Heart right ventricle (tissue), 16 donors: ENCODE measurements around the gene NR5A1. TPM values are rescaled to one million over a fixed set of nuclear protein-coding genes. Genes with fewer than 3 reads are reported as not detected.

Experiments used
- ATAC-seq, 8 donors: fragments of 200-7000 bp; cut with Tn5 transposase; one replicate each; pipeline ENCODE4 v1.9.1; 2020; ENCODE audit warnings: mild to moderate bottlenecking in 8 of 8, moderate library complexity in 8 of 8, moderate number of reproducible peaks in 1 of 8
- DNase-seq, 2 donors: peaks; one replicate each; pipeline ENCODE4 v3.0.0-alpha.2; 2020
- H3K27ac ChIP-seq, 10 donors: fragments of 200-600 bp; sonication (generic) in 2 of 10; one replicate each; pipeline versions ENCODE4 v1.5.0 to v1.8.0; 2020 to 2022; ENCODE audit warnings: mild to moderate bottlenecking in 3 of 10
- H3K27me3 ChIP-seq, 7 donors: fragments of 200-600 bp; one replicate each; pipeline ENCODE4 v1.8.0; 2021 to 2022; ENCODE audit warnings: mild to moderate bottlenecking in 2 of 7
- H3K36me3 ChIP-seq, 9 donors: fragments of 200-600 bp; sonication (generic) in 1 of 9; one replicate each; pipeline versions ENCODE4 v1.5.0 to v1.8.0; 2020 to 2022; ENCODE audit warnings: mild to moderate bottlenecking in 2 of 9
- H3K4me1 ChIP-seq, 9 donors: fragments of 200-600 bp; sonication (generic) in 1 of 9; one replicate each; pipeline versions ENCODE4 v1.5.0 to v1.8.0; 2020 to 2022; ENCODE audit warnings: mild to moderate bottlenecking in 4 of 9
- H3K4me3 ChIP-seq, 10 donors: fragments of 200-600 bp; sonication (generic) in 2 of 10; one replicate each; pipeline versions ENCODE4 v1.5.0 to v1.8.0; 2020 to 2022; ENCODE audit warnings: mild to moderate bottlenecking in 7 of 10, moderate library complexity in 2 of 10
- H3K9me3 ChIP-seq, 11 donors: fragments of 200-600 bp in 10 of 11; sonication (generic) in 2 of 11; one replicate each; pipeline versions ENCODE4 v1.5.0 to v1.8.0; 2013 to 2022; ENCODE audit warnings: mild to moderate bottlenecking in 2 of 11, control low read depth in 1 of 11, moderate library complexity in 1 of 11
- CTCF ChIP-seq, 9 donors: fragments of 200-600 bp; sonication (generic) in 2 of 9; IDR thresholded peaks; one replicate each; pipeline versions ENCODE4 v1.5.0 to v1.8.0; 2021 to 2022; ENCODE audit warnings: antibody characterized with exemption in 9 of 9, mild to moderate bottlenecking in 5 of 9, moderate library complexity in 1 of 9
- WGBS, 2 donors: extraction: QIAGEN DNeasy Blood & Tissue Kit; methylation state at CpG; one replicate each; pipeline ENCODE4 v1.1.7; 2013; ENCODE audit warnings: inconsistent platforms in 1 of 2; 5-methylcytosine and 5-hydroxymethylcytosine counted together
- intact Hi-C, 10 donors: fragments of 100-400 bp; cut with DNase I; formaldehyde crosslinking; loops; one replicate each; pipeline versions ENCODE4 v1.11.1 to v1.14.2; 2022
- polyA plus RNA-seq, 2 donors: library from polyadenylated mRNA; stranded (reverse); fragments of 200-250 nt; gene quantifications; one replicate each; pipeline ENCODE4 v1.2.3, GENCODE V29; 2013
- total RNA-seq, 10 donors: library from RNA; stranded (reverse); fragmentation: NEBNext Ultra II Directional in 3 of 10; extraction: Animal tissue kit (Norgen Biotek cat#: 25700) in 3 of 10; gene quantifications; one replicate each; pipeline versions ENCODE4 v1.2.1 to v1.2.4, GENCODE V29; 2021 to 2023
- donor health status: Arrhythmogenic right ventricular cardiomyopathy.
- donor health status: ischemic (EF 13 %, LVEDD 7.1; RV severe dilation, severe dysfunction).
- donor health status: healthy with polysubstance abuse.
- donor health status: DM: no; HTN: yes; CAD: no.
- donor health status: DM: no; HTN: no; CAD: no.
- donor health status: ischemic (EF 25% LVEDD 6.9; RV normal size, moderate dysfunction).
- donor health status: ischemic (EF 25% LVEDD 5.7; RV mildly dilated, moderate dysfunction).
- donor health status: healthy.
- donor health status: DM: yes; HTN: yes; CAD: no.
- donor health status: Ischemic cardiomyopathy.
- donor health status: ischemic (EF 35%, LVEDD 5.7; RV mildly dilated, moderate dysfunction).
- donor health status: nonischemic (EF 11% LVEDD 7.7; RV severe dilation, severe dysfunction).
- donor health status: DM: yes; HTN: yes; CAD: no.
- donor health status: PGD.
- donor health status: ischemic (EF 29% LVEDD 5.4; RV normal size, mild dysfunction).
- donor health status: nonischemic (EF 23%, LVEDD 6.1; RV moderate dilation, normal function).

The NR5A1 gene
- total and polyA plus RNA-seq, 12 donors, result 0.01 to 0.15 TPM; not detected in 10

GRCh38 chr9:124473310-124473709, 33.9 kb downstream of the NR5A1 start:
- H3K4me1 ChIP-seq, result peaks cover 0 to 12% (median 4%) of the 10 kb centered on the region in 9 donors
- peaks cover 9 to 63% (median 44%) of the 10 kb centered on the region in 7 donors for H3K27me3 ChIP-seq
- no peaks in the 10 kb centered on the region for H3K36me3 ChIP-seq
- H3K9me3 ChIP-seq, result no peaks in the 10 kb centered on the region
- H3K4me3 ChIP-seq, result no peak overlapping the region
- TF ChIP-seq CTCF (IDR thresholded peaks at IDR 0.05), result no peak
- 73 to 79% methylated on average over 10 of the region's 10 CpGs for WGBS, 2 donors
- intact Hi-C loops, result no loop called here
- peak in 1 of 2 donors; percentile 1 for DNase-seq
- no peak for ATAC-seq
- H3K27ac ChIP-seq, result no peak overlapping the region

- no peak overlapping the region for H3K4me3 ChIP-seq
- WGBS, 2 donors, result 62 to 74% methylated on average over 7 of the region's 7 CpGs
- DNase-seq (no peak), ATAC-seq (no peak)
- TF ChIP-seq CTCF (IDR thresholded peaks at IDR 0.05), result no peak
- H3K9me3 ChIP-seq, result no peaks in the 10 kb centered on the region
- peaks cover 0 to 7% (median 0%) of the 10 kb centered on the region in 9 donors for H3K4me1 ChIP-seq
- no peaks in the 10 kb centered on the region for H3K36me3 ChIP-seq
- intact Hi-C loops, result no loop called here
- H3K27ac ChIP-seq, result no peak overlapping the region
- H3K27me3 ChIP-seq, result peaks cover 7 to 58% (median 39%) of the 10 kb centered on the region in 7 donors
Observed at GRCh38 chr9:124472770-124473169, 34.4 kb downstream of the NR5A1 start.

GRCh38 chr9:124471761-124472160, 35.4 kb downstream of the NR5A1 start:
- no peaks in the 10 kb centered on the region for H3K9me3 ChIP-seq
- H3K36me3 ChIP-seq, result no peaks in the 10 kb centered on the region
- no peak for TF ChIP-seq CTCF (IDR thresholded peaks at IDR 0.05)
- intact Hi-C loops, result no loop called here
- no peak overlapping the region for H3K4me3 ChIP-seq
- H3K4me1 ChIP-seq, result no peaks in the 10 kb centered on the region
- 74 to 83% methylated on average over 9 of the region's 9 CpGs for WGBS, 2 donors
- no peak overlapping the region for H3K27ac ChIP-seq
- DNase-seq, result no peak
- no peak for ATAC-seq
- peaks cover 0 to 51% (median 29%) of the 10 kb centered on the region in 7 donors for H3K27me3 ChIP-seq

GRCh38 chr9:124470726-124471125, 36.5 kb downstream of the NR5A1 start:
- intact Hi-C loops, result no loop called here
- H3K36me3 ChIP-seq, result no peaks in the 10 kb centered on the region
- H3K4me3 ChIP-seq, result no peak overlapping the region
- 78 to 88% methylated on average over 7 of the region's 7 CpGs for WGBS, 2 donors
- no peak overlapping the region for H3K27ac ChIP-seq
- H3K9me3 ChIP-seq, result no peaks in the 10 kb centered on the region
- no peak for ATAC-seq
- peaks cover 0 to 45% (median 18%) of the 10 kb centered on the region in 7 donors for H3K27me3 ChIP-seq
- no peak for TF ChIP-seq CTCF (IDR thresholded peaks at IDR 0.05)
- H3K4me1 ChIP-seq, result no peaks in the 10 kb centered on the region
- DNase-seq, result no peak
